HG02798 (cell line): Measurements from ENCODE around the gene ZDHHC1.

ENCODE experiments used
- ATAC-seq: cut with Tn5 transposase; IDR thresholded peaks from one replicate; pipeline ENCODE4 v1.9.1; 2021; ENCODE audit warnings: mild to moderate bottlenecking; ENCODE audit not compliant: unreplicated experiment, poor library complexity

ZDHHC1 gene, protein sequence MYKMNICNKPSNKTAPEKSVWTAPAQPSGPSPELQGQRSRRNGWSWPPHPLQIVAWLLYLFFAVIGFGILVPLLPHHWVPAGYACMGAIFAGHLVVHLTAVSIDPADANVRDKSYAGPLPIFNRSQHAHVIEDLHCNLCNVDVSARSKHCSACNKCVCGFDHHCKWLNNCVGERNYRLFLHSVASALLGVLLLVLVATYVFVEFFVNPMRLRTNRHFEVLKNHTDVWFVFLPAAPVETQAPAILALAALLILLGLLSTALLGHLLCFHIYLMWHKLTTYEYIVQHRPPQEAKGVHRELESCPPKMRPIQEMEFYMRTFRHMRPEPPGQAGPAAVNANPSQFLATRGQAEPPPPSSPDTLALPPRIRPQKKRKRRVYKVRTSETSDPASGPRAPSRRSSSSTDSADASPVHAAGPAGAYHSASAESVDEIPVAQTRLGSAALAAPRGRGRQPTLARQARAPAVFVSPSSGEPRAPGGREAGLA

DNA sequence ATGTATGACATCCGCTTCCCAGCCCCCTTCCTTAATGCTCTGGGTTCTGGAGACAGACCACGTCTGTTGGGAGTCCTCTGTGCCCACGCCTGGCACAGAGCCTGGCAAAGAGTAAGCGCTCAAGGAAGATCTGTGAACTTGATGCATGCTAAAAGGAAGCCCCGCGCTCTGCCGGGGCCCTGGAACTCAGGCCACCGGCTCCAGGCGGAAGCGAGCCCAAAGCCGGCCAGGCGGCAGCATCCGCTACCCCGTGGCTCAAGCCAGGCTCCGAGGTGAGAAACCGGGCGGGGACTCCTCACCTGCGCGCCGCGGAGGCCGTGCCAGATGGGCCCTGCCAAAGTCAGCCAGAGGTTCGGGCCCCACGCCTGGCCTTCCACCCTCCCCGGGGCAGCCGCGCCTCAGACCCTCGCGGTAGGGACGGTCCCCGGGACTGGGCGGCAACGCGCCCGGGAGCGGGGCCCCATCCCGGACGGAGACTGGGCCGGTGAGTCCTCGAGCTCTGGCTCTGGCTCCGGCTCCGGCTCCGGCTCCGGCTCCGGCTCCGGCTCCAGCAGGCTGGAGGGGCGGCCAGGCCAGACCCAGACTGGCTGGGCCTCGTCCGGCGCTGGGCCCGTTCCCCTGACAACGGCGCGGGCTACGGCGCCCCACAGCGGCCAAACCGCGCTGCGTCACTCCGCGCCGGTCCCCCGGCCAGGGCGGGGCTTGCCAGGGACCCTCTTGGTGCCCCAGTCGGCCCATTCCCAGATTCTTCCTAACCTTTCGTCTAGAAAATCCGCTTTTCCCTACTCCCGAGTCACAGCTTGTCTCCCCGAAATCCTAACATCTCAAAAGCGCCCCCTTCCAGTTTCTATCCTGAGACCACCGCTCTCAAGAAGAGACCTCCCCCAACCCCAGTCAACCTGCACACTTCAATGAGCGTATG lies at the start of gene ZDHHC1:
ZDHHC1 (minus strand) TSS at position 606 of the 922 bp plus-strand sequence. CDS start 8,702 bp downstream, outside the sequence.
- ATAC-seq, result peak; percentile 77

DNA sequence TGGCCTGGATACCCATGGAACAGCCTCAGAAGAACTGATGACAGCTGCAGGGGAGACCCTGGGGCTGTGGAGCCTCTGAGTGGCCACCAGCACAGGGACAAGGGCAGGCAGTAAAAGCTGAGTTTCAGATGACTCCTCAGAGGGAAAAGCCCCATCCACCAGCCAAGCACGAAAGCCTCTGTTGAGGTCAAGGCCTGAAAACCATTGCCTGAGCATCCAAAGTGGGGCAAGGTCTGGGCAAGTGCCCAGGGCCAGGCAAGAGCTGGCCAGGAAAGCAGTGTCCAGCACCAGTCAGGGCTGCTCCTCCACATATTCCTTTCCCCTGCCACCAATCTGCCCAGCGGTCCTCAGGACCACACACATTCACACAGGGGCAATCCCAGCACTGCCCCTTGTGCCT lies 48.3 kb upstream of the ZDHHC1 start:
- ATAC-seq, result no peak

DNA sequence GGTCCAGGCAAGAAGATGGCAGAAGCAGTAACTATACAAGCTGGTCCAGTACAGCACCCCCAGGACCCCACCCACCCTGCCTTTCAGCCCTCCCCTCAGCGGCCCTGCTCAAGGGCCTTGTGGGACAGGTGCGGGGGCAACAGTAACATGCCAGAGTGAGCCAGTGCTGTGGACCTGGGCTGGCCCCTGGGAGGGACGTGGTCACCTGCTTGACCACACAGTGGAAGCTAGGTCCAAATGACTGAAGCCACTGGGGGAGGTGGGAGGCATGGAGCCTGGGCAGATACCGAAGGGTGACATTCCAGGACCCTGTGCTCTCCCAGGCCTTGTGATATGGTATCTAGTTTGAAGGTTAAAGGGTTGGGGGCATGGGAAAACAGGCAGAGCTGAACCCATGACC lies 47.4 kb upstream of the ZDHHC1 start:
- ATAC-seq, result no peak

DNA sequence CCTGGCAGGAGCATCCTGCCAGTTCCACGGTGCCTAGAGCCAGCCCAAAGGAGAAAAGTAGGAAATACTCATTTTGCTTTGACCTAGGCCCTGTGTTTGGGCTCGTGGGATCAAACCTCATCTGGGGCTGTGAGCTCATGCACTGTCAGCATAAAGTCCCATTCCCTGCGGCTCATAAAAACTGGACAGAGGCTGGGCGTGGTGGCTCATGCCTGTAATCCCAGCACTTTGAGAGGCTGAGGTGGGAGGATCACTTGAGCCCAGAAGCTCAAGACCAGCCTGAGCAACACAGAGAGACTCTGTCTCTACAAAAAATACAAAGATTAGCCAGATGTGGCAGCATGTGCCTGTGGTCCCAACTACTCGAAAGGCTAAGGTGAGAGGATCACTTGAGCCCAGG lies 46.8 kb upstream of the ZDHHC1 start:
- no peak for ATAC-seq

DNA sequence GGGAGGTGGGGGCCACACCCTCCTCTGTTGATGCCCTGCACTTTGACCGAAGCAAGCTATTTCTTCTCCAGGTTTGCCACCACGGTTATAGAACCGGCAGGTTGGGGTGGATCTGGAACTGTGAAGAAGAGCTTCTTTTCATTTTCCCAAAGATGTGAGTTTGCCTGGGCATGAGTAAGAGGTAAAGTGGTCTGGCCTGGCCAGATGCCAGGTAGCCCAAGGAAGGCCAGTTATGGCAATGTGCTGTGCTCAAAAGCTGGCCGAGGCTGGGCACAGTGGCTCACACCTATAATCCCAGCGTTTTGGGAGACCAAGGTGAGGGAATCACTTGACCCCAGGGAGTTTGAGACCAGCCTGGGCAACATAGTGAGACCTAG lies 46.0 kb upstream of the ZDHHC1 start:
- no peak for ATAC-seq

DNA sequence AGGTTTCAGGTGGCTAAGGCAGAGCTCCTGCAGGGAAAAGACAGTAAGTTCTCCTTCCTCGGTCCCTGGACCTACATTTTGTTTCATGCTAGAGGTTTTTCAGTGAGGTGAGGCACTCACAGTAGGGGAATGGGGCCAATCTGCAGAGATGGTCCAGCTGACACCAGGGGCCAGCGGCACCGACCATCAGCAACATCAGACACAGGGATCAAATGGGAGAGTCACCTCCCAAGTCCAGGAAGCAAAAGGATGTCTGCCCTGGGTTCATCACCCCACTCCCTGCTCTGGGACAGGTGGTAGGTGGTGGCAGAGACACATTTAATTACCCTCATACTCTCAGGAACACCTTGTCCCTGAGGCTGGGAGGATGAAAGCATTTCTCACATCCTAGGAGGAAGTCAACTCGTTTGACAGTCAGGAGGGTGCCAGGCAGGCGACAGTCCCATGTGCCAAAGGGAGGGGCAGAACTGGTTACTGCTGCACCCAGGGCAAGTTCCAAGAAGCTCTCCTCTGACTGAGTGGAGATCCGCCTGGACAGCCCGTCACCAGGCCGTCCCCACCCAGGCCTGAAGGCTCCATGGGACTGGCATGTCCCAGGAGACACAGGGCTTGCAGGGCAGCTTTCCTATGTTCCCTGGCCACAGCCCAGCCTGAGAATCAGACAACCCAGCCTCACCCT lies 45.5 kb upstream of the ZDHHC1 start:
- no peak for ATAC-seq

DNA sequence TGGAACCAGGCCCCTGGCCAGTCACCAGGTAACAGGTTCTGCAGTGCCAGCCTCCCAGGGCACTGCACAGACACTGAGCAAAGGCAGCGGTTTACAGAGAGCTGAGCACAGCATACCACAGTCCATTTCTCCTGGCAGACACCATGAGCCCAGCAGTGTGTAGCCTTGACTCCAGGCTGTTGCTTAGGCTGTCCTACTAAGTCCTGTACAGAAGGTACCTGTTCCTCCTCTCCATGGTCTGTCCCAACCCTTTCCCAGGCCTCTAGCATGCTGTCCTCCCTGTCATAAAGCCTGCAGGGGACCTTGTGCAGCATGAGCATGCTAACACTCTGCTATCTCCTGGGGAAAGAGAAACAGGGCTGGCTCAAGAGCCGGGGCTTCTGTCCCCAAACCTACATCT lies 44.7 kb upstream of the ZDHHC1 start:
- no peak for ATAC-seq

DNA sequence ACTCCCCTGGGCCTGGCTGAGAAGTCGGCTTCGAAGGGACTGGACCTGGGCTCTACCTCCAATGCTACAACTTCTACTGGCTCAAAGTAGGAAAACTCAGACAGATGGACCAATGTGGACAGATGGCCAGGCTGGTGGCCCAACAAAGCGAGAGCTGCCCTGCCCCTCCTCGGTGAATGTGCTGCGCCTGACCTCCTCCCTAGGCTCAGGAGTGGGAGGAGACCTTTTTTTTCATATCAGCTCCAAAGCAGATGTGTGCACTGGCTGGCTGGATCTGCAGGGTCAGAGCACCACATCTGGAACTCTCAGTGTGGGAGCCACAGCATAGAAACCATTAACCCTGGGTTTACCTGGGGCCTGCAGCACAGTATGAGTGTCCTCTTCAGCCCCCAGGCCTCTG lies 43.9 kb upstream of the ZDHHC1 start:
- ATAC-seq, result no peak

DNA sequence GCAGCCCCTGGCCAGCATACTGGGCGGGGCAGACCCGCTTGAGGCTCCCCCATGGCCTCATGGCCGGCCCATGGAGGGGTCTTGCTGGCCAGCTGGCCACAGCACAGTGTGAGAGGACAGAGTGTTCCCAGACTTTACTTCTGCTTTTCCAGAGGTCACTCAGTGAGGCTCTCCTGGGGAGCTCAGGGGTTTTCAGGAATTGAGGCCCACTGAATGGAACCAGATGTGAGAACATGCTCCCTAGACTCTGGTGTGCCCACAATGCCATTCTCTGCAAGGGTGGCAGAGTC lies 43.5 kb upstream of the ZDHHC1 start:
- no peak for ATAC-seq

DNA sequence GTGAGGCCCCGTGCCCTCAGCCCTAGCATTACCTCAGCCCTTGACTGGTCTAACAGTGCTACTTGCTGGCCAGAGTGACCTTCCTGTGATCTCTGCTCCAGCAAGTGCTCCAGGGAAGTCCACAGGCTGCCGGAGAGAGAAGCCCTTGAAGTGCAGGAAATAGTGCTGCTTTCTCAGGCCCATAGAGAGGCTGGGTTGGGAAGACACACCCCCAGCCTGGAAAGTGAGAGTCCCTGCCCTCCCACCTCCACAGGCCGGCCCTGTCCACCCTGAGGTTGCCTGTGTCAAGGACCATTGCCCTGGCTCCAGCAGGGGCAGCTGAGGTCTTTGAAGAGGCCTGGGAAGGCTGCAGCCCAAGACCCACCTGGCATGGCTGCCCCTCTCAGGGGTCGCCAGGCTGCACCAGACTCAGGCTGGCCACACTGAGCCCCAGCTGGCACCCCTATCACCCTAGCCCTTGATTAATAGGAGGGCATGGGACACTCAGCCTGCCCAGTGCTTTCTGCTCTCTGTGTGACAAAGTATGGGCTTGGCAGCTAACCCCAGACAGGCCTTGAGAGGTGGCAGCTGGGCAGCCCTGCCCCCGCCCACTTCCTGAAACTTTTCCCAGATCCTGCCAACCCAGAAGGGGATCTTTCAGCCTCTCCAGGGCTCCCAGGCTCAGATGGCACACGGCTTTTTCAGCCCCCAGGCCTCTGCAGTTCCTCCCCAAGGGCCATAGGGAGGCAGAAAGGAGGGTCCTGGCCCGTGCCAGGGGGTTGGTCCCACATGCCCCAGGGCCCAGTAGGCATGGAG lies 43.0 kb upstream of the ZDHHC1 start:
- no peak for ATAC-seq

DNA sequence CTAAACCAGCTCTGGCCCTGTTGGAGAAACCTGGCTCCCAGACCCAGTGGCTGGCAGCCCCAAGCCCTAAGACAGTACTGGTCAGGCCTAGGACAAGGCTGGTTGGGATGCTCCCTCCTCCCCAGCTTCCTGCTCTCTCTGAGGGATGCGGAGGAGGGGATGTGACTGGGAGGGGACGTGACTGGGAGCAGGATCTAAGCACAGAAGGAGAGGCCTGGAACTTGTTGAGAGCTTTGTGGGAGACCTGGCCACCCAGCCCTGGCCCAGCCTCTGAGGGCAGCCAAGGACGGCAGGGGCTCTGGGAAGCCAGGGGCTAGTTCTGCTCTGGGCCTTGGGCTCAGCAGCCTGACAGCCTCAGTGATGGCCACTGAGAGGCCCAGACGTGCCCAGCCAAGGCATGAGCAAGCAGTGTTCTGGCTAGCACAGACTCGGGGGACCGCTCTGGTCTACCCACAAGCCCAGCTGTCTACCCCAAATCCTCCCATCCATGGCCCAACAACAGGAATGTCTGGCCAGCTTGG lies 41.9 kb upstream of the ZDHHC1 start:
- no peak for ATAC-seq

DNA sequence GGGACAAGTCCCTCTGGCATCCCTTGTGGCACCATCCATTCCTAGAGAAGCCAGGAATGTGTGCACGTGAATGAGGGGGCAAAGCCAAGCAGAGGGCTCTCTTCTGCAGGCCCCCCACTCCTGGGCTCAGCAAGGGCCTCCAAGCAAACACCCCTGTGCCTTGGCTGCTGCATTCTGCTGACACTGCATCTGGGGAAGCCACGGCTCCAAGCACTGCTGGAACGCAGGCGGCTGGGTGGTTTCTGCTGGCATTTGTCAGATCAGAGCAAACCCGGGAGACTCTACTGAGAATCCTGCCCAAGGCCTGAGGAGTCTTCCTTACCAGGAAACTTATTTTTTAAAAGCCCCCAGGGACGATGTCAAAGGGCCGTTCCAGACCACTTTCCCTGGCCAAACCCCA lies 41.3 kb upstream of the ZDHHC1 start:
- no peak for ATAC-seq

DNA sequence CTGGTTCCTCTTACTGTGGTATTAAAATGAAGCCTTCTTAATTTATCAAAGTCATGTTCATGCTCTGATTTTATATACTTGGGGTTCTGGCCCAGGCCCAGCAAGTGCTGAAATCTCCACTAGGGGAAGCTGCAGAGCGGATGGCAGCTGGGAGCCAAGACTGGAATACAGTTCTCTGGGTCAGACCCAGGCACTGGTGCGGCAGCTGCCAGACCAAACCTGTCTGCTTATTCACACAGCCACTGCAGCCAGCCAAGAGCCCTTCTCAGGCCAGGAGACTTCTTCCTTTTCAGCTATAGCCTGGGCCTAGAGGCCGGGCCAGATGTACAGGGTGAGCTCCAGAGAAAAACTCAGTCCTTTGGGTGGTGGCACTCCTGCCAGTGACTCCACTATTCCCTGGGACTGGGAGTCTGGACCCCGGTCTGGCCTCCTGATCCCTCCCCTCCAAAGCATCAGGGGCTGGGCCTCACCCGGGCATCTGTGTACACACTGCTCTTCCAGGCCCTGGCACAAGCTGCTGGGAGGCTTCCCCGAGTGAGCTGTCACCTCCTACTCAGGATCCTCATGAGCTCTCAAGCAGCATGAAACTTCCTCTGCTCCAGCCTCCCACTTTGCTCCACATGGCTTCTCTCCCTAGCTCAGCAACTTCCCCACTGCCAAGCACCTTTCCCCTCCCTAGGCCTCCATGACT lies 40.3 kb upstream of the ZDHHC1 start:
- ATAC-seq, result no peak

DNA sequence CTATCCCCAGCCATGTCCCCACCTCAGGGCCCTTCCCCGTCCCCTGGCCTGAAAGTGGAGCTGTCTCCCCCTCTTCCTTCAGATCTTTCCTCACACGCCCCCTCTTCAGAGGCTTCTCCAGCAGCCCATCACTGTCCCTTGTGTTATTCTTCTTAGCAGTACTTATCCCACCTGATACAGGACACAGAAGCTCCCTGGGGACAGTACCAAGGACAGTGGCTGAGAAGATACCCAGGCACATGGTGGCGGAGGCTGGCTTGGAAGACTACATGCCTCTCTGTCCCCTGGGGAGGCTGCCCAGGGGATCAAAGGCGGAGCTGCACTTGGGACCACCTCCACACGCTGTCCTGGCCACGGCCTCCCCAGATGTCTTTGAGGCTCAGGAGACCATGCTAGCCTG lies 38.6 kb upstream of the ZDHHC1 start:
- no peak for ATAC-seq

DNA sequence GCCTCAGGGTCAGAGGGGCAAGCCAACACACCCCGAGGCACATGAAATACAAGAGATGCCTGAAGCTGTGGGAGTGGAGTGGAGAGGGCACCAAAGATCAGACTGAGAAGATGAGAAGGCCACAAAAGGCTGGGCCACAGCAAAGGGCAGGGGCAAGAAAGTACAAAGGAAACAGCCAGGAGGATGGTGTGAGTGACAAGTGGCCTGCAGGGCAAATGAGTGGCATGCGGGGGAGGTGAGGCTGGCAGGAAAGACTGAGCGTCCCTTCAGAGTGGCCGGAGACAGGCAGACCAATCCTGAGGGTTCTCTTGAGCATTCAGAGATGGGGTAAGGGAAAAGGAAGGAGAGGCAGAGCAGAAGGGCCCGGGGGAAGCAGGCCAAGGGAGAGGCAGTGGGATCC lies 37.8 kb upstream of the ZDHHC1 start:
- ATAC-seq, result no peak

DNA sequence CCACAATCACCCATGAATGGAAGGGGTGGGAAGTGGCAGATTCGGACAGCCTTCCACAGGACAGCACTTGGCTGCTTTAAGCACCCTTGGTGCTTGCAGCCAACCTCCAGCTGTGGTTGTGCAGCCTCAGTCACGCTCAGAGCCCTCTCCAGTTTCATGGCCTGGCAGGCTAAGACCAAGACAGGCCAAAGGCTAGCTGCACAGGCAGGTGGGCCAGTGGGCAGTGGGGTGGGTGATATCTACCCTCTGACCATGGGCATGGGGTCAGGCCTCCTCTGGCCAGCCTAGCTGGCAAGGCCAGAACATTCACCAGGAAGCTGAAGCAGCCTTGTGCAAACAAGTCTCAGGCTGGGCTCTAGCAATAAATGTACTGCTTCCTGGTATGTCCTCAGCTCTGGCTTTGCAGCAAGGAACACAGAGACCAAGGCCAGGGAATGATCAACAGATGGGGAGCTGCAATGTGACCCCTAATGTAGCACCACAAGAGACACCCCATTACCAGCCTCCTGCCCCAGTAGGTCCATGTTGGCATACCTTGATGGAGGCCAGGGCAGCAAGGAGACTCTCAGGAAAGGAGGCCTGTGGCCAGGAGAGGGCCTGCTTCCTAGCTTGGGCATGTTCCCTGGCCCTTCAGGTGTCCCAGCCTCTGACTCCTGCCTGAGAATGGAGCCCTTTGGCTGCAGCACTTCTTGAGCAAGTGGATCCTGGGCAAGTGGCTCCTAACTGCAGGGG lies 35.6 kb upstream of the ZDHHC1 start:
- ATAC-seq, result no peak

DNA sequence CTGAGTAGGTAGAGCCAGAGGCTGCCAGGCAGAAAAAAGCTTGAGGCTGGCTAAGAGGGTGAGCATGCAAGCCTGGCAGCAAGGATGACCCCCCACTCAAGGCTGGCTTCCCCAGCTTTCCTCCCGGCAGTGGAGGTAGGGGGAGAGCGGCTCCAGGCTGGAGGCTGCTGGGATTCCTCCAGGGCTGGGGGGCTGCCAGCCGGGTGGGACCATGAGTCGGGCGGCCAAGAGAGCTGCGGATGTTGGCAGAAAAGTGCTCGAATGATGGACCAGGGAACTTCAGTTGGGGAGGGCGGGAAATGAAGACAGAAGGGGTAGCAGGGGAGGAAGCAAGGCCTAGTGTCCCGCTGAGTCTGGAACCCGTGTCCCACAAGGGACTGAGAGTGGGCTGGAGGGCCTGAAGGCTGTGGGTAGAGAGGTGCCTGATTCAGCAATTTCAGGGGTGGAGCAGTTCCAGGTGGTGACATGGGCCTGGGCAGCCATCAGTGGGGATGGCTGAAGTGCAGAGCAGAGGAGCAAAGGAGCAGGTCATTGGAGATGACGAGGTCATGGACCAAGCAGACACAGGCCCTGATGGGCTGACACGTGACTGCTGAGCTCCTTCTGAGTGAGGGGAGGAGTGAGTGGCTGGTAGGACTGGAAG lies 34.9 kb upstream of the ZDHHC1 start:
- no peak for ATAC-seq

DNA sequence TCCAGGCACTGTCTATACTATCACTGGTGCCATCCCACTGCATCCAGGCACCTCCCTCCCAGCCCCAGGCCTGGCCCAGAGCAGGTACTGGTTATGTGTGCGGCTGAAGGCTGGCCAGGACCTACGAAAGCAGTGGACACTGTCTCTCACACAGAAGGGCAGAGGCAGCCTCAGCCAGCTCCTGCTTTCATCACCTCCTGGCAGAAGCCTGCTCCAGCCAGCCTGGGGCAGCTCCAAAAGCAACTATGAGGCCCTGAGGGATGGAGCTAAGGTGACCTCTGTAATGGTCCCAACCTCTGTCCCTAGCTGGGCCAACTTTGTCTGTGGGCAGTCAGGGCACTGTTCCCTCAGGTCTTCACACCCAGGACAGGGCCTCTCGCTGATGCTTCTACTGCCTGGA lies 33.5 kb upstream of the ZDHHC1 start:
- ATAC-seq, result no peak
